Stimulated activated CD8-positive, alpha-beta memory T cell treated with anti-CD3 and anti-CD28 coated beads, Interleukin-4, amount 100 ng/mL, for 48 hours (primary cell): ENCODE data around the gene BMPER.

ENCODE experiments used
- DNase-seq: peaks from one replicate; pipeline ENCODE4 v3.0.0-alpha.2; 2020

BMPER gene

GRCh38 chr7:33971106-33971505, 65.8 kb downstream of the BMPER start:
- DNase-seq, result no peak

GRCh38 chr7:33973231-33974015, 68.1 kb downstream of the BMPER start:
- DNase-seq, result no peak

- no peak for DNase-seq
Observed at GRCh38 chr7:33979300-33979806, 74.0 kb downstream of the BMPER start.

DNA sequence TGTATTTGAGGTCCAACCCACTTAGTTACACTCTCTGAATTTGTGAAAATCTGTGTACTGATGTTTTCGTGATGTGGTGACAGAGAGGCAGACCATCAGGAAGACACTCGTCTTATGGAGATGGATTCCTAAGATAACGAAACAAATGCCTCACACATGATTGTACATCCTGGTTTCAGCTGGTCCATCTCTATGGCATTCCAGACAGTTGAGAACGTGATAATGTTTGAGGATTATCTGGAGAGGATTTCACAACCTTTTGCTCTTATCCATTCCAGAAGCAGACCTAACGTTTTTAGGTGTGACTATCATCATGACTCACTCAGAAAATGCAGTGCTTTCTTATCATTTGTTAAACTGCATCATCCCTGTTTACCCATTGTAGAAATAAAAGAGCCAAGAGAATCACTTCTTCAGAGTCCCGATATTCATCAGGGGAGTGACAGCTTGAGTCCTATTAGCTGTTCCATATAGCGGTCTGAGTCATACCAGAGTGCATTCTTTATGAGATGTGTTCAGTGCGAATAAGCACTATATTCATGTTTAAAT, 74.5 kb downstream of the BMPER start:
- DNase-seq, result no peak

GRCh38 chr7:33981226-33981625, 75.9 kb downstream of the BMPER start:
- DNase-seq, result no peak

DNA sequence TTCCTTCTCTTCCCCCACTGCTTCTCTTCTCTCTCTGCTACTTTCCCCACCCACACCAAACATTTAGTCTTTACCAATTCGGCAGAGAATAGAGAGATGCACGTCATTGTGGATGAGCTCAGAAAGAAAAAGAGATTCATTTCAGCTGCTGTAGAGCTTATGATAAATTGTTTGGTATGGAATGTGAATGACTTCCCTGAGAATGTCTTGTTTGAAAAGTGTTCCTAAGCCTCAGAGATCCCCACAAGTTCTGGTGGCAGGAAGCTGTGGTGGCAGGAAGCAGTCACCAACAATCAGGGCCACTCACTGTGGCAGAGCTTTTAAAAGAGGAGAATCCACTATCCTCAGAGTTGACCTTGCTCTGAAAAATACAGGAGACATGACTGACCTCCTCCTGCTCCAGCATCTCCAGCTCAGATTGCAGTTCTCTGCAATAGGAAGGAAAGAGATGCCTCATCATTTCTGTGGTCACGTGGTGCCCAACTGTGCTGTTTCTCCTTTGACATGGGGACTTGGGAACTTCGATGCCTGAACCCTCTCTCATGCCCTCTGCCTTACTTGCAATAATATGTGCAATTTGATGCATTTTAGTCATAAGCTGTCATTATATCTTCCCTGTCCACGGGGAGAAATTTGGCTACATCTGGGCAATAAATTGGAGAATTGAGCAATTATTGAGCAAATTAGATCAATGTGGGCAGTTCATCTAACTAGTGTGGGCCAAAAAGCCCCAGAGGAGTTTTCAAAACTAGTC, 76.5 kb downstream of the BMPER start:
- DNase-seq, result no peak

GRCh38 chr7:33982425-33982786, 77.1 kb downstream of the BMPER start:
- DNase-seq, result no peak

DNA sequence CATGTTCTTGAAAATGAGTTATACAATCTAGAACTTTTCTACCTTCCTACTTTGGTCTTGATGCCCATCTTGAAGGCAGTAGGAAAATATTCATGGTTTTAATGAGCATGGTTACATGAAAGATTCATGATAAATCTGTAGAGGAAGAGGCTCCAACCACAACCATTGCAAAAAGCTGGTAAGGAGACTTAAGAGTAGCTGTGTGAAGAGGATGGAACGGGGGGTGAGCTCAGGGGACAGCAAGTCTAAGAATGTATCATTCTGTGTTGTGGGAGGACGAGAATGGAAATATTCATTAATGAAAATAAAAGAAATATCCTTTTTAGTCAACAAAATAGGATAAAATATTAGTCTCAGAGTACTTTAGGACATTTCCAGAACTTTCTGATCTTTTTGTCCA, 81.1 kb downstream of the BMPER start:
- DNase-seq, result no peak

- no peak for DNase-seq
Observed at GRCh38 chr7:33986951-33987947, 81.9 kb downstream of the BMPER start.

DNA sequence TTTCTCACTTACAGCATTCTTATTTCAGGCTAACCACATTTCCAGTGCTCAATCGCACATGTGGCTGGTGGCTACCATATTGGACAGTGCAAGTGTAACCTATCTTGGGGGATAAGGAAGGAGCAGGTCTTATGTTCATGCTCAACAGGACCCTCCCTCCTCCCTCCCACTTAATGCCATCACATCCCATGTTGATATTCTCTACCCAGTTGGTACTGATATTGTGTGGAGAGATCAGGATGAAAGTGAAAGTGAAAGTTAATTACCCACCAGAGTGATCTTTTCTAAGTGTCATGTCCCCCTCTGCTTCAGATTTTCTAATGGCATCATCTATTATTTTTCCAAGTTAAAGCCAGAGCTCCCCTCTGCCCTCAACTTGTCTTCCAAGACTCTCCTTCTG, 91.6 kb downstream of the BMPER start:
- DNase-seq, result no peak

- no peak for DNase-seq
Observed at GRCh38 chr7:33998476-33998875, 93.1 kb downstream of the BMPER start.

GRCh38 chr7:34011017-34011695, 105.8 kb downstream of the BMPER start:
- no peak for DNase-seq

DNA sequence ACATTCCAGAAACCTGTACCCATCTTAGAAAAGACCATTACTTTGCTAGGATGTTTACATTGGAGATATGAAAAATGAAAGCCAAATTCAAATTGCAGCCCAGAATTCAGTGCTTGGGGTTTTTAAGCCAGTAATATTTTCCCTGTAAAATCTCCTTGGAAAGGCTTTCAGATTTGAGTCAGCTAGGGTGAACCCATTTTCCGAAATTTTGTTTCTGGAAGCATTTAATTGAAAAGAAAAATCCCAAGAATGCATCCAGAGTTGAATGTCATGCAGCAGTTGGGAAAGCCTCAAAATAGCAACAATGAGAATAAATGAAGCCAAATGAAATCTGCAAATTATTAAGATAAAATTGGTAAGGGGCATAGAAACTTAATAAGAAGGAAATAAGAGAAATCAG, 106.4 kb downstream of the BMPER start:
- DNase-seq, result no peak

DNA sequence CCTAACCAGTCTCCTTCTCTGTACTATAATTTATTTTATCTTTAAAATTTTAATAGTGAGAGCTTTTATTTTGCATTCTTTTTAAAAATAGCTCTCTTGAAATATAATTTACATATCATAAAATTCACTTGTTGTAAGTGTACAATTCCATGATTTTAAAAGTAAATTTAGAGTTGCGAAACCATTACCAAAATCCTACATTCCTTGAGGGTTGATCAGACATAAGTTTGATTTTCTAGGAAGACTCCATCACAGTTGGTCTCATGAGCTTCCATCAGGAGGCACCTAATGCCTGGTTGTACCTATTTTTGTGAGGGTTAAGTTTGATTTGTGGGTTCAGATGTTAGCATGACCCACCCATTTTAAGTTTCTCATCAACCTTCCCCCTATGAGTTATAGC, 108.1 kb downstream of the BMPER start:
- no peak for DNase-seq

DNA sequence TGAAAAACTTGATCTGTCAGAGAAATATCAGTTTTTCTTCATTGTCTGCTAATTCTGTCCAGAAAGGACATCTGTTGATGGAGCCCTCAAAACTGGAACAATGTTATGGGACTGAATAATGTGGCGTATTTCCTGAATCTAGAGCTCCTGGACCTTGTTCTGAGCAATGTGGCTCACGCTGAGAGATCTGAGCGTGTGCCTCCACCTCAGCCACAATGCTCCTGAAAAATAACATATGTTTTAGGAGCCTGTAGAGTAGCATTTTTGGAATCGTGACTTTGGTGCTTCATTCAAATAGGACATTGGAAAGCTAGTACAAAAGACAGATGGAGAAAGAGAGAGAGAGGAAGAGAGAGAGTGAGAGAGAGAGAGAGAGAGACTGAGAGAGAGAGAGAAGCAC, 110.3 kb downstream of the BMPER start:
- no peak for DNase-seq

DNA sequence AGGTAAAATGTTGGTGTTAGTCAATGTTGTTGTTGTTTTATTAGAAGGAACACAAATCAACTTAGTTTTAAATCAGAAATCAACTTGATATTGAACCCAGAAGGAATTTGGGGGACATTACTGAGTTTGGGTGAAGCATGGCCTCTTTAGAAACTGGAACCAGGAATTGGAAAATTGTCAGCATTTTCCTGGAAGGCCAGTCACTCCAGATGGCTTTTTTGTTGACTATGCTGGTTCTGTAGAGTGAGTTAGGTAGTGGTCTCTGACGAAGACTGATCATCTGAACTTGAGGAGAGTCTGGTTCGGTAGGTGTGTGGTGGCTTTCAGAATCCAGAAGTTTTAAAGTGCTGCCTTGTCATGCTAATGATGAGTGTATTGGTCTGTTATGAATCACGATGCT, 111.5 kb downstream of the BMPER start:
- no peak for DNase-seq

DNA sequence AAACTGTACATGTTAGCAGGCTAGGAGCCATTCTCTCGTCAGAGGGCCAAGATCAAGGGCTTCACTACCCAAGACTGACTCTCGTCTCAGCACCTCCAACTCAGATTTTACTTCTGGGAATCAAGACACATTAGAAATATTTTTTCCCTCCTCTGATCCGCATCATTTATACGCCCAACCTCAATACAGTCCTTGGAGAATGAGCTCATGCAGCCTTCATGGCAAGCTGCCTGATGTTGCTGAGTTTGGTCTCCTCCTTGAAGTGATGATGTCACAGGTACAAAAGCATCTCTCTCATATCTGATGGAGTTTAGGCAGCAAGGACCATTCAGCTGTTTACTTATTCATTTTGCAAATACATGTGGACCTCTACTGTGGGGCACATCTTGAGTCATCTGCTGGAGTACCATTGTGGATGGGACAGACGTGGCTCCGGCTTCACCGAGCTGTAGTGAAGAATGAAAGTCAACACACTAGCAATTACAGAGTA, 114.0 kb downstream of the BMPER start:
- no peak for DNase-seq

DNA sequence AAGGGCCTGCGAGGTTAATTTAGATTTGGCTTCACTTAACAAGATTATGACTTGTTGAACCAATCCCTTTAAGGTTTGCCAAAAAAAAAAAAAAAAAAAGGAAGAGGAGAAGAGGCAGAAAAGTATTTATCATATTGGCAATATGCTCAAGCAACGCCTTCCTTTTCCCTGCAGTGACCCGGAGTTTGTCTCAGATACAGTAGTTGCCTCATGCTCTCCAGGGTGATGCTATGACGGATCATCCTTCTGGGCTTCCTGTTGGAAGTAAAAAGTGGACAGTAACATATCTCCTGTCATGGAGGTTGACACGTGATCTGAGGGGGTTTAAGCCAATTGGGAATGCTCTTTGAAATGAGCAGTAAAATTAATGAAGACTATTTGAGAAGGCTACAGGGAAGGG, 117.3 kb downstream of the BMPER start:
- DNase-seq, result no peak

DNA sequence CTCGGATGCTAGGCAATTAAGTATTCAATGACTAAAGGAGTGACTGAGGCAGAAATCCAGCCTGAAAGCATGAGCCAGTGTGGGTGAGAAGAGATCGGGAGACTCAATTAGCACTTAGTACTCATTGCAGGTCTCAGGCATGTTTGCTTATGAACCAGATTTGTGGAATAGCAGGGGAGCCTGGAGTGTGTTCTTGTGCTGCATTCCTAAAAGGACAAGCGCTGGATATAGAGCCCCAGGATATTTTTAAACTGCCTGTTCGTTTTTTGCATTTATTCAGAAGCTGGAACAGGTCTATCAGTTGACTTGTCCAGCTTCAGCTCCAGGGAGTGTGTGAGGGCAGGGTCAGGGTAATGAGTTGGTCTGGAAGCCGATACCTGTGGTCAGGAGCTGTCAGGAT, 120.3 kb downstream of the BMPER start:
- DNase-seq, result no peak

- DNase-seq, result no peak
Observed at GRCh38 chr7:34026481-34027190, 121.3 kb downstream of the BMPER start.

GRCh38 chr7:34031156-34031555, 125.8 kb downstream of the BMPER start:
- no peak for DNase-seq
